Heart right ventricle (tissue), 16 donors: ENCODE data around the gene IGSF22. TPM values are rescaled to one million over a fixed set of nuclear protein-coding genes. Genes with fewer than 3 reads are reported as not detected.
A peak's percentile ranks its signal among the peaks of the same experiment; 100 is the strongest.

Experiments used
- ATAC-seq, 8 donors: fragments of 200-7000 bp; cut with Tn5 transposase; one replicate each; pipeline ENCODE4 v1.9.1; 2020; ENCODE audit warnings: mild to moderate bottlenecking in 8 of 8, moderate library complexity in 8 of 8, moderate number of reproducible peaks in 1 of 8
- DNase-seq, 2 donors: peaks; one replicate each; pipeline ENCODE4 v3.0.0-alpha.2; 2020
- H3K27ac ChIP-seq, 10 donors: fragments of 200-600 bp; sonication (generic) in 2 of 10; one replicate each; pipeline versions ENCODE4 v1.5.0 to v1.8.0; 2020 to 2022; ENCODE audit warnings: mild to moderate bottlenecking in 3 of 10
- H3K27me3 ChIP-seq, 7 donors: fragments of 200-600 bp; one replicate each; pipeline ENCODE4 v1.8.0; 2021 to 2022; ENCODE audit warnings: mild to moderate bottlenecking in 2 of 7
- H3K36me3 ChIP-seq, 9 donors: fragments of 200-600 bp; sonication (generic) in 1 of 9; one replicate each; pipeline versions ENCODE4 v1.5.0 to v1.8.0; 2020 to 2022; ENCODE audit warnings: mild to moderate bottlenecking in 2 of 9
- H3K4me1 ChIP-seq, 9 donors: fragments of 200-600 bp; sonication (generic) in 1 of 9; one replicate each; pipeline versions ENCODE4 v1.5.0 to v1.8.0; 2020 to 2022; ENCODE audit warnings: mild to moderate bottlenecking in 4 of 9
- H3K4me3 ChIP-seq, 10 donors: fragments of 200-600 bp; sonication (generic) in 2 of 10; one replicate each; pipeline versions ENCODE4 v1.5.0 to v1.8.0; 2020 to 2022; ENCODE audit warnings: mild to moderate bottlenecking in 7 of 10, moderate library complexity in 2 of 10
- H3K9me3 ChIP-seq, 11 donors: fragments of 200-600 bp in 10 of 11; sonication (generic) in 2 of 11; one replicate each; pipeline versions ENCODE4 v1.5.0 to v1.8.0; 2013 to 2022; ENCODE audit warnings: mild to moderate bottlenecking in 2 of 11, control low read depth in 1 of 11, moderate library complexity in 1 of 11
- WGBS, 2 donors: extraction: QIAGEN DNeasy Blood & Tissue Kit; methylation state at CpG; one replicate each; pipeline ENCODE4 v1.1.7; 2013; ENCODE audit warnings: inconsistent platforms in 1 of 2; 5-methylcytosine and 5-hydroxymethylcytosine counted together
- intact Hi-C, 10 donors: fragments of 100-400 bp; cut with DNase I; formaldehyde crosslinking; loops; one replicate each; pipeline versions ENCODE4 v1.11.1 to v1.14.2; 2022
- polyA plus RNA-seq, 2 donors: library from polyadenylated mRNA; stranded (reverse); fragments of 200-250 nt; gene quantifications; one replicate each; pipeline ENCODE4 v1.2.3, GENCODE V29; 2013
- total RNA-seq, 10 donors: library from RNA; stranded (reverse); fragmentation: NEBNext Ultra II Directional in 3 of 10; extraction: Animal tissue kit (Norgen Biotek cat#: 25700) in 3 of 10; gene quantifications; one replicate each; pipeline versions ENCODE4 v1.2.1 to v1.2.4, GENCODE V29; 2021 to 2023
- TF ChIP-seq, protein P1 (sequence below), 9 donors: fragments of 200-600 bp; sonication (generic) in 2 of 9; IDR thresholded peaks; one replicate each; pipeline versions ENCODE4 v1.5.0 to v1.8.0; 2021 to 2022; ENCODE audit warnings: antibody characterized with exemption in 9 of 9, mild to moderate bottlenecking in 5 of 9, moderate library complexity in 1 of 9
- donor health status: Arrhythmogenic right ventricular cardiomyopathy.
- donor health status: ischemic (EF 13 %, LVEDD 7.1; RV severe dilation, severe dysfunction).
- donor health status: healthy with polysubstance abuse.
- donor health status: DM: no; HTN: yes; CAD: no.
- donor health status: DM: no; HTN: no; CAD: no.
- donor health status: ischemic (EF 25% LVEDD 6.9; RV normal size, moderate dysfunction).
- donor health status: ischemic (EF 25% LVEDD 5.7; RV mildly dilated, moderate dysfunction).
- donor health status: healthy.
- donor health status: DM: yes; HTN: yes; CAD: no.
- donor health status: Ischemic cardiomyopathy.
- donor health status: ischemic (EF 35%, LVEDD 5.7; RV mildly dilated, moderate dysfunction).
- donor health status: nonischemic (EF 11% LVEDD 7.7; RV severe dilation, severe dysfunction).
- donor health status: DM: yes; HTN: yes; CAD: no.
- donor health status: PGD.
- donor health status: ischemic (EF 29% LVEDD 5.4; RV normal size, mild dysfunction).
- donor health status: nonischemic (EF 23%, LVEDD 6.1; RV moderate dilation, normal function).

IGSF22 gene
- total and polyA plus RNA-seq, 12 donors: 0.18 to 1.3 (median 0.62) TPM; not detected in 1

DNA sequence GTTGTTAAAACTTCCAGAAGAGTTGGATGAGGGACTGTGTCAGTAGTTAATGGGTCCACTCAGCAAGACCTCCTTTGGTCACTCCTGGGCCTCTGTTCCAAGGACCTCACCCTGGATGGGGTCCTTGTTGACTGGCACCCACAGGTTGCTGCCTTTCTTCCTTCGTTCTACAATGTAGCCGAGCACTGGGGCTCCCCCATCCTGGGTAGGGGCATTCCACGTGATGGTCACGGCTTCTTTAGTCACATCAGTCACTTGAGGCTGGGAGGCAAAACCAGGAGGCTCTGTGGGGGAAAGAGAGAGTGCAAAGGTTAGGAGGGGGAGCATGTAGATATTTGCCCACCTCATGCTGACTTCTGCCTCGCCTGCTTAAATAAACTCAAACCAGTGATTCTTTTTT, 15.4 kb downstream of the IGSF22 start:
- H3K4me1 ChIP-seq: peaks cover 3 to 14% (median 6%) of the 10 kb centered on the region in 9 donors
- H3K9me3 ChIP-seq: no peaks in the 10 kb centered on the region
- intact Hi-C loops: no loop called here
- 83 to 86% methylated on average over 5 of the region's 5 CpGs for WGBS, 2 donors
- no peak for ATAC-seq
- TF ChIP-seq, protein P1, sequence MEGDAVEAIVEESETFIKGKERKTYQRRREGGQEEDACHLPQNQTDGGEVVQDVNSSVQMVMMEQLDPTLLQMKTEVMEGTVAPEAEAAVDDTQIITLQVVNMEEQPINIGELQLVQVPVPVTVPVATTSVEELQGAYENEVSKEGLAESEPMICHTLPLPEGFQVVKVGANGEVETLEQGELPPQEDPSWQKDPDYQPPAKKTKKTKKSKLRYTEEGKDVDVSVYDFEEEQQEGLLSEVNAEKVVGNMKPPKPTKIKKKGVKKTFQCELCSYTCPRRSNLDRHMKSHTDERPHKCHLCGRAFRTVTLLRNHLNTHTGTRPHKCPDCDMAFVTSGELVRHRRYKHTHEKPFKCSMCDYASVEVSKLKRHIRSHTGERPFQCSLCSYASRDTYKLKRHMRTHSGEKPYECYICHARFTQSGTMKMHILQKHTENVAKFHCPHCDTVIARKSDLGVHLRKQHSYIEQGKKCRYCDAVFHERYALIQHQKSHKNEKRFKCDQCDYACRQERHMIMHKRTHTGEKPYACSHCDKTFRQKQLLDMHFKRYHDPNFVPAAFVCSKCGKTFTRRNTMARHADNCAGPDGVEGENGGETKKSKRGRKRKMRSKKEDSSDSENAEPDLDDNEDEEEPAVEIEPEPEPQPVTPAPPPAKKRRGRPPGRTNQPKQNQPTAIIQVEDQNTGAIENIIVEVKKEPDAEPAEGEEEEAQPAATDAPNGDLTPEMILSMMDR (IDR thresholded peaks at IDR 0.05): no peak
- H3K27ac ChIP-seq: no peak overlapping the region
- H3K4me3 ChIP-seq: no peak overlapping the region
- H3K36me3 ChIP-seq: no peaks in the 10 kb centered on the region
- peaks cover 0 to 10% (median 0%) of the 10 kb centered on the region in 7 donors for H3K27me3 ChIP-seq
- no peak for DNase-seq

DNA sequence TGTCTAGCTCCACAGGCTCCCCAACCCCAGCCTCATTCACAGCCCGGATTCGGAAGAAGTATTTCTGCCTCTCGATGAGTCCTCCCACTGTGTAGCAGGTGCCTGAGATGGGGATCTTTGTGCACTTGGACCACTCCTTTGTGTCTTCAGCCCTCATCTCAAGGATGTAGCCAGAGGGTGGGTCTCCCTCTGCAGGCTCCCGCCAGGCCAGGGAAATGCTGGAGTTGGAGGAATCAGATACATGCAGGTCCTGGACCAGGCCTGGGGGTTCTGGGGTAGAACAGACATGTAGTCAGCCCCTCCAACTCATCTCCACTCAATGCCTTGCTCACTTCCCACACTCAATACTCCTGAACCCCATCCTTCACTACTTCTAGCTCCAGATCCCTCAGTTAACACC, 16.6 kb downstream of the IGSF22 start:
- no peak for DNase-seq
- Histone ChIP-seq H3K27ac (no peak overlapping the region), H3K4me1 (peaks cover 9 to 25% (median 17%) of the 10 kb centered on the region in 9 donors), H3K4me3 (no peak overlapping the region), H3K9me3 (no peaks in the 10 kb centered on the region), H3K36me3 (no peaks in the 10 kb centered on the region), H3K27me3 (peaks cover 0 to 15% (median 0%) of the 10 kb centered on the region in 7 donors)
- 95% methylated on average over 4 of the region's 4 CpGs for WGBS, 2 donors
- intact Hi-C loops: loop anchor here in 1 of 10 donors (10.0 kb wide), 1 partner anchor 185 kb away; the partner anchor contains the start of gene TSG101
- no peak for ATAC-seq
- TF ChIP-seq, protein P1 (IDR thresholded peaks at IDR 0.05): no peak

DNA sequence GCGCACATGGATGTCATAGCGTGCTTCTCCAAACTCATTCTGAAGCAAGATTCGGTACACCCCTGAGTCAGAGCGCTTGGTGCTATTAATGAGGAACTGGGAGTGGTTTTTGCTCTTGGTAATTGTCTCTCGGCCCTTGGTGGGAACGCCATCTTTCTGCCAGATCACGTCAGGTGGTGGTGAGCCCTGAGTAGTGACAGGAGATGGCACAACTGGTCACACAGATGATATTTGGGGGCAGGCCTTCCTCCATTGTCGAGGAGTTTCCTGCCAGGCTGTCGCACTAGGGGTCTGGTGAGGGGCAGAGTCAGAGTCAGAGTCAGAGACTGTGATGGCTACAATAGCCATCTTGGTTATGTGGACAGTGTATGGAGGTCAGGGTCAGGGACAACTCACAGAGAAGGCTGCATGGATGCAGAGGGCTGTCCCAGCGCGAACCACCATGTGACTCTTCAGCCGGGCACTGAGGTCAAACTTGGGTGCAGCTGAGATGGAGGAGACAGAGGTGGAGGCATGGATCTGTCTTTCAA, 18.1 kb downstream of the IGSF22 start:
- Histone ChIP-seq H3K36me3 (peaks cover 0 to under 1% (median 0%) of the 10 kb centered on the region in 9 donors), H3K4me3 (no peak overlapping the region), H3K27me3 (peaks cover 0 to 15% (median 0%) of the 10 kb centered on the region in 7 donors), H3K9me3 (no peaks in the 10 kb centered on the region), H3K4me1 (peaks cover 9 to 39% (median 28%) of the 10 kb centered on the region in 9 donors), H3K27ac (no peak overlapping the region)
- DNase-seq (no peak), ATAC-seq (no peak)
- WGBS, 2 donors: 92 to 95% methylated on average over 12 of the region's 12 CpGs
- intact Hi-C loops: loop anchor here in 1 of 10 donors (10.0 kb wide), 1 partner anchor 183 kb away; the partner anchor contains the start of gene TSG101
- TF ChIP-seq, protein P1 (IDR thresholded peaks at IDR 0.05): no peak

DNA sequence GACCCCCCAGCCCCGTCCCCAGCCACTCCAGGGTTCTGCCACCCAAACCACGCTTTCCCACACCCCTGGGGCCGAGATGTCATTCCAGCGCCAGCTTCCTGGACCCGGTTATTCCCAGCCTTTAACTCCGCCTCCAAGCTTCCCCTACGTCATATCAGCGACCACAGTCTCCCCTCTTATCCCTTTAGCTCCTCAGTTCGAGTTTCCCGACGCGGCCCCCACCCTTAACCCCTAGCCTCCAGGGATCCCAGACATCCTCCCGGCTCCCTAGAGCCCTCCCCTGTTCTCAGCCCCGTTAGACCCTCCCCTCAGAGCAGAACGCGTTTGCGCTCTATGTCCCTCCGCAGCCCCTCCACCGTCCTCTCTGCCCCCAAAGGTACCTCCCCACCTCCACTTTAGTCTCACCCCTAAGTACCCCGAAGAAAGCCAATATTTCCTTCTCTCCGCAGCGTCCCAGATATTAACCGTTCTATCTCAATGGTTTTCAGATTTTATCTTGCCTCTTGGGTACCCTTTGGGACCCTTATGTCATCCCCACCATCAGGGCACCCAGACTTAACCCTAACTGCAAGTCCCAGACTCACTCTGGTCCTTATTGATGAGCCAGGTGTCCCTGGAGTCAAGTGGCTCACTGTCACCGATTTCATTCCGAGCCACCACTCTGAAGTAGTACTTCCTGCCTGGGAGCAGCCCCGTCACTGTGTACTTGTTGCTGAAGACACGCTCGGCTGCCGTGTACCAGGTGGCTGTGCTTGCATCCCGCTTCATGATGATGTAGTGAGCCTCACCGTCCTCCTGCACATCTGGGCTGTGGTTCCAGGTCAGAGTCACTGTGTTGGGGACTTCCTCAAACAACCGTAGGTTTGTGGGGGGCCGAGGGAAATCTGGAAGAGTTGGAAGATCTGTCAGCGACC, 19.4 kb downstream of the IGSF22 start:
- intact Hi-C loops: loop anchor here in 1 of 10 donors (10.0 kb wide), 1 partner anchor 182 kb away; the partner anchor contains the start of gene TSG101
- peak; percentile 49 to 86 for DNase-seq
- peaks cover 0 to 14% (median 5%) of the 10 kb centered on the region in 9 donors for H3K36me3 ChIP-seq
- H3K9me3 ChIP-seq: no peaks in the 10 kb centered on the region
- peaks cover 9 to 51% (median 28%) of the 10 kb centered on the region in 9 donors for H3K4me1 ChIP-seq
- peak overlapping the region; percentile 38 to 65 (median 59) for H3K4me3 ChIP-seq
- ATAC-seq: peak; percentile 55 to 90 (median 78)
- peaks cover 0 to 15% (median 0%) of the 10 kb centered on the region in 7 donors for H3K27me3 ChIP-seq
- H3K27ac ChIP-seq: peak overlapping the region in 9 of 10 donors; percentile 21 to 80 (median 71)
- TF ChIP-seq, protein P1 (IDR thresholded peaks at IDR 0.05): no peak
- 11 to 12% methylated on average over 33 to 34 of the region's 34 CpGs for WGBS, 2 donors
